ENCODE data around the gene ZNF665. TPM values are rescaled to one million over a fixed set of nuclear protein-coding genes. Genes with fewer than 3 reads are reported as not detected.

ZNF665 gene
- total RNA-seq, result 1 to 10 TPM; 3.7 to 4.8 TPM

GRCh38 chr19:53192771-53193534 lies at the start of gene ZNF665:
Gene ZNF665, minus strand, starts transcription at chr19:53193358. Its CDS starts 10,460 bp downstream, at chr19:53182898.

DNA sequence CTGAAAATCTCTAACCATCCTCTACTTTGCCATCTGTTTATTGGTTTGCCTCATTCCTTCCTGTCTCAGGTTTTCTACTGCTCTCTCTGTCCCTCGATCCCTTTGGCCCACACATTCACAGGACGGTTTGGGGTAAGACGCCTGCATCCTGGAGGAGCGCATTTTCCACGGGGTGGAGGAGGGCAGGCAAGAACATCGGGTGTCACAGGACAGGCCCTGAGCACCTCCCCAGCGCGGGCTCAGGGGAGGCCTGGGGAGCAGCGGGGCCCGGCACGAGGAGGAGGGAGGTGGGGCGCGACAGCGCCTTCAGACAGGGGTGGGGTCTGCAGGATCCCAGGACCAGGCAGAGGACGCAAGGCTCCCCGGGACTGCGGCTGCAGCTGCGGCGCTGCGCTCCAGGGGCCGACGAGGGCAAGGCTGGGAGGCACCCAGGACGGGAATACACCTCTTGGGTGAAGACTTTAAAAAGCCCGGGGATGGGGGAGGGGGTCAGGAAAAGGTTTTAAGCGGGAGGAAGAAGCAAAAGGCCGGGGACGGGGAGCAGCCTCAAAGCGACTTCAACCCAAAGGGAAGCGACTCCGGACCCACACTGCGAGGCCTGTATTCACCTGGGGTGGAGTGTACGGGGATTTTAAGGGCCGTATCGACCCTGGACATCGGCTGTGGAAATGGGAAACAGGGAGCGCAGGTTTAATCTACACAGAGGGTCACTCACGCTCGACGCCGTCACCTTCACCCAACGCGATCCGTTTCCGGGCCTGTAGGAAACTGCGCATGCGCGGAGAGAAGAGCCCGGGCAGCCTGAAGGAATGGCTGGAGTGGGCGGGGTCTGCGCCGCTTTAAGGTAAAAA lies 60.8 kb downstream of the ZNF665 start, which contains the start of gene ZNF415:
Gene ZNF415, minus strand, starts transcription at position 770 of the 851 bp plus-strand sequence. CDS start 10,234 bp downstream, outside the sequence.

Other genes starting within 250 kb of the ZNF665 start
- gene ZNF816, start 230.5 kb downstream of the ZNF665 start, total RNA-seq, result 10 to 100 TPM; 13.0 to 14.3 TPM
- gene ERVV-1, start 179.4 kb downstream of the ZNF665 start, total RNA-seq, result not detected
- not detected for gene ERVV-2, start 148.6 kb downstream of the ZNF665 start, total RNA-seq
- 10 to 100 TPM; 51.8 to 54.1 TPM for gene ZNF160, start 89.9 kb downstream of the ZNF665 start, total RNA-seq
- gene ZNF415, start 60.4 kb downstream of the ZNF665 start, total RNA-seq, result 1 to 10 TPM in 1 of 2 experiments, under 1 TPM in 1; 0.58 to 1.1 TPM
- gene ZNF347, start 34.3 kb downstream of the ZNF665 start, total RNA-seq, result 10 to 100 TPM; 10.2 to 12.9 TPM
- gene ZNF677, start 61.5 kb upstream of the ZNF665 start, total RNA-seq, result 1 to 10 TPM; 9.1 to 9.4 TPM
- not detected for gene VN1R2, start 64.9 kb upstream of the ZNF665 start, total RNA-seq
- not detected for gene VN1R4, start 74.4 kb upstream of the ZNF665 start, total RNA-seq
- gene ZNF845, start 140.4 kb upstream of the ZNF665 start, total RNA-seq, result 10 to 100 TPM; 10.4 to 11.0 TPM
- gene ZNF525, start 172.3 kb upstream of the ZNF665 start, total RNA-seq, result 10 to 100 TPM; 20.0 to 22.8 TPM
- 10 to 100 TPM; 14.3 to 15.7 TPM for gene ZNF765, start 201.8 kb upstream of the ZNF665 start, total RNA-seq
- 10 to 100 TPM; 13.9 to 14.2 TPM for gene ZNF761, start 238.6 kb upstream of the ZNF665 start, total RNA-seq